Neuron (in vitro differentiated cells): ENCODE data around the gene VAV3.
"Not testable (repeated sequence)": the region's sequence is repeated elsewhere in the genome, so short reads cannot be mapped to it uniquely, and the experiment has no call there.

Experiments
- H2AFZ ChIP-seq: one replicate; pipeline ENCODE4 v1.6.1; 2013; ENCODE audit warnings: low read depth, mild to moderate bottlenecking, inconsistent platforms, low read length, moderate library complexity
- H3K27me3 ChIP-seq: one replicate; pipeline ENCODE4 v1.6.1; 2013; ENCODE audit warnings: low read length; ENCODE audit not compliant: insufficient read depth
- H3K36me3 ChIP-seq: one replicate; pipeline ENCODE4 v1.6.1; 2013; ENCODE audit warnings: low read length; ENCODE audit not compliant: insufficient read depth
- H3K4me1 ChIP-seq: one replicate; pipeline ENCODE4 v1.6.1; 2013; ENCODE audit warnings: low read length; ENCODE audit not compliant: insufficient read depth
- H3K4me3 ChIP-seq: 2 replicates; pipeline ENCODE4 v1.5.1; 2013; ENCODE audit warnings: mild to moderate bottlenecking, low read length, moderate library complexity
- H3K9me3 ChIP-seq: one replicate; pipeline ENCODE4 v1.6.1; 2013; ENCODE audit warnings: low read length

The VAV3 gene

GRCh38 chr1:107965110-107965991, at the start of gene VAV3:
Gene VAV3, minus strand, starts transcription at chr1:107965180. Its CDS starts 311 bp downstream, at chr1:107964869.
- Histone ChIP-seq H3K4me1 (peaks cover 15% of the 10 kb centered on the region), H3K36me3 (no peaks in the 10 kb centered on the region), H2AFZ (peak within 1 kb of the TSS; percentile 73), H3K9me3 (no peaks in the 10 kb centered on the region), H3K27me3 (no peaks in the 10 kb centered on the region), H3K4me3 (peak within 1 kb of the TSS; percentile 71)

GRCh38 chr1:108012553-108012952, 47.6 kb upstream of the VAV3 start:
- H2AFZ ChIP-seq: no peak overlapping the region
- H3K4me3 ChIP-seq: no peak overlapping the region
- H3K36me3 ChIP-seq: no peaks in the 10 kb centered on the region
- peaks cover 10% of the 10 kb centered on the region for H3K4me1 ChIP-seq
- no peaks in the 10 kb centered on the region for H3K9me3 ChIP-seq
- no peaks in the 10 kb centered on the region for H3K27me3 ChIP-seq

- Histone ChIP-seq H3K4me3 (no peak overlapping the region), H3K4me1 (peaks cover 6% of the 10 kb centered on the region), H2AFZ (no peak overlapping the region), H3K36me3 (no peaks in the 10 kb centered on the region), H3K27me3 (no peaks in the 10 kb centered on the region), H3K9me3 (no peaks in the 10 kb centered on the region)
These were observed 46.3 kb upstream of the VAV3 start for GRCh38 chr1:108011295-108011694.

- Histone ChIP-seq H3K36me3 (no peaks in the 10 kb centered on the region), H3K27me3 (no peaks in the 10 kb centered on the region), H3K4me1 (no peaks in the 10 kb centered on the region), H2AFZ (no peak overlapping the region), H3K4me3 (no peak overlapping the region), H3K9me3 (no peaks in the 10 kb centered on the region)
These were observed 45.6 kb upstream of the VAV3 start for GRCh38 chr1:108010581-108010980.

GRCh38 chr1:108009603-108010195, 44.7 kb upstream of the VAV3 start:
- no peak overlapping the region for H3K4me3 ChIP-seq
- no peaks in the 10 kb centered on the region for H3K27me3 ChIP-seq
- no peaks in the 10 kb centered on the region for H3K36me3 ChIP-seq
- H2AFZ ChIP-seq: no peak overlapping the region
- no peaks in the 10 kb centered on the region for H3K4me1 ChIP-seq
- H3K9me3 ChIP-seq: no peaks in the 10 kb centered on the region

- H2AFZ ChIP-seq: no peak overlapping the region
- H3K36me3 ChIP-seq: no peaks in the 10 kb centered on the region
- no peaks in the 10 kb centered on the region for H3K27me3 ChIP-seq
- H3K4me3 ChIP-seq: no peak overlapping the region
- no peaks in the 10 kb centered on the region for H3K4me1 ChIP-seq
- H3K9me3 ChIP-seq: no peaks in the 10 kb centered on the region
These were observed 42.6 kb upstream of the VAV3 start for GRCh38 chr1:108007531-108007930.

- Histone ChIP-seq H3K27me3 (no peaks in the 10 kb centered on the region), H3K4me1 (no peaks in the 10 kb centered on the region), H2AFZ (no peak overlapping the region), H3K9me3 (no peaks in the 10 kb centered on the region), H3K36me3 (no peaks in the 10 kb centered on the region), H3K4me3 (no peak overlapping the region)
These were observed 42.1 kb upstream of the VAV3 start for GRCh38 chr1:108007070-108007469.

- not testable (repeated sequence) for H3K4me1 ChIP-seq, H3K36me3 ChIP-seq, H3K9me3 ChIP-seq, H3K27me3 ChIP-seq, H2AFZ ChIP-seq, H3K4me3 ChIP-seq
These were observed 39.9 kb upstream of the VAV3 start for GRCh38 chr1:108004919-108005318.

GRCh38 chr1:108000620-108001111, 35.7 kb upstream of the VAV3 start:
- peaks cover 10% of the 10 kb centered on the region for H3K4me1 ChIP-seq
- H3K27me3 ChIP-seq: no peaks in the 10 kb centered on the region
- no peak overlapping the region for H3K4me3 ChIP-seq
- no peaks in the 10 kb centered on the region for H3K36me3 ChIP-seq
- H2AFZ ChIP-seq: no peak overlapping the region
- no peaks in the 10 kb centered on the region for H3K9me3 ChIP-seq

- Histone ChIP-seq H3K27me3 (no peaks in the 10 kb centered on the region), H3K36me3 (no peaks in the 10 kb centered on the region), H3K4me3 (no peak overlapping the region), H3K9me3 (no peaks in the 10 kb centered on the region), H2AFZ (peak overlapping the region; percentile 29), H3K4me1 (peaks cover 10% of the 10 kb centered on the region)
These were observed 35.2 kb upstream of the VAV3 start for GRCh38 chr1:108000184-108000583.

GRCh38 chr1:107997866-107998265, 32.9 kb upstream of the VAV3 start:
- H3K27me3 ChIP-seq: no peaks in the 10 kb centered on the region
- H2AFZ ChIP-seq: no peak overlapping the region
- no peak overlapping the region for H3K4me3 ChIP-seq
- H3K9me3 ChIP-seq: no peaks in the 10 kb centered on the region
- H3K4me1 ChIP-seq: peaks cover 12% of the 10 kb centered on the region
- H3K36me3 ChIP-seq: no peaks in the 10 kb centered on the region

GRCh38 chr1:107993920-107994319, 28.9 kb upstream of the VAV3 start:
- H3K27me3 ChIP-seq: no peaks in the 10 kb centered on the region
- H3K9me3 ChIP-seq: no peaks in the 10 kb centered on the region
- H3K4me1 ChIP-seq: peaks cover 2% of the 10 kb centered on the region
- no peaks in the 10 kb centered on the region for H3K36me3 ChIP-seq
- H2AFZ ChIP-seq: no peak overlapping the region
- H3K4me3 ChIP-seq: no peak overlapping the region

- Histone ChIP-seq H3K27me3 (no peaks in the 10 kb centered on the region), H2AFZ (no peak overlapping the region), H3K36me3 (no peaks in the 10 kb centered on the region), H3K4me1 (peaks cover 2% of the 10 kb centered on the region), H3K4me3 (no peak overlapping the region), H3K9me3 (no peaks in the 10 kb centered on the region)
These were observed 27.4 kb upstream of the VAV3 start for GRCh38 chr1:107992347-107992746.
